Stimulated activated naive CD8-positive, alpha-beta T cell treated with anti-CD3 and anti-CD28 coated beads, Interleukin-15, Interleukin-2, amounts not matched to agents 100 ng/mL and 50 ng/mL, for 24 hours (primary cell): Measurements from ENCODE around the gene CRK.
"Not testable (repeated sequence)": the region's sequence is repeated elsewhere in the genome, so short reads cannot be mapped to it uniquely, and the experiment has no call there.

Experiments
- H3K27ac Mint-ChIP-seq: one replicate; pipeline ENCODE4 v1.8.0; 2021; ENCODE audit warnings: mild to moderate bottlenecking, mixed read lengths
- H3K27me3 Mint-ChIP-seq: one replicate; pipeline ENCODE4 v1.8.0; 2021; ENCODE audit warnings: mixed read lengths
- H3K36me3 Mint-ChIP-seq: one replicate; pipeline ENCODE4 v1.8.0; 2021; ENCODE audit warnings: low read depth, mixed read lengths
- H3K4me1 Mint-ChIP-seq: one replicate; pipeline ENCODE4 v1.8.0; 2021; ENCODE audit warnings: low read depth, mixed read lengths
- H3K4me3 Mint-ChIP-seq: one replicate; pipeline ENCODE4 v1.8.0; 2021; ENCODE audit warnings: mild to moderate bottlenecking, mixed read lengths
- H3K9me3 Mint-ChIP-seq: one replicate; pipeline ENCODE4 v1.8.0; 2021; ENCODE audit warnings: mixed read lengths

Gene CRK

GRCh38 chr17:1379208-1379929 is 76.7 kb downstream of the CRK start:
- Mint-ChIP-seq H3K27me3 (no peaks in the 10 kb centered on the region), H3K4me1 (peaks cover 88% of the 10 kb centered on the region), H3K9me3 (no peaks in the 10 kb centered on the region), H3K4me3 (no peak overlapping the region), H3K36me3 (peaks cover 53% of the 10 kb centered on the region), H3K27ac (peak overlapping the region; percentile 64)

- Mint-ChIP-seq H3K36me3 (peaks cover 55% of the 10 kb centered on the region), H3K4me1 (peaks cover 93% of the 10 kb centered on the region)
- not testable (repeated sequence) for H3K27me3 Mint-ChIP-seq, H3K9me3 Mint-ChIP-seq, H3K4me3 Mint-ChIP-seq, H3K27ac Mint-ChIP-seq
These were observed 77.6 kb downstream of the CRK start for GRCh38 chr17:1378476-1378860.

- peaks cover 64% of the 10 kb centered on the region for H3K36me3 Mint-ChIP-seq
- no peak overlapping the region for H3K4me3 Mint-ChIP-seq
- H3K9me3 Mint-ChIP-seq: no peaks in the 10 kb centered on the region
- H3K27ac Mint-ChIP-seq: peak overlapping the region; percentile 93
- no peaks in the 10 kb centered on the region for H3K27me3 Mint-ChIP-seq
- H3K4me1 Mint-ChIP-seq: peaks cover 95% of the 10 kb centered on the region
These were observed 78.7 kb downstream of the CRK start for GRCh38 chr17:1377334-1377733.

GRCh38 chr17:1376061-1376460 is 80.0 kb downstream of the CRK start:
- peak overlapping the region; percentile 62 for H3K4me3 Mint-ChIP-seq
- peaks cover 91% of the 10 kb centered on the region for H3K4me1 Mint-ChIP-seq
- peaks cover 58% of the 10 kb centered on the region for H3K36me3 Mint-ChIP-seq
- H3K27me3 Mint-ChIP-seq: no peaks in the 10 kb centered on the region
- no peaks in the 10 kb centered on the region for H3K9me3 Mint-ChIP-seq
- peak overlapping the region; percentile 93 for H3K27ac Mint-ChIP-seq

- H3K27ac Mint-ChIP-seq: peak overlapping the region; percentile 93
- peaks cover 91% of the 10 kb centered on the region for H3K4me1 Mint-ChIP-seq
- H3K9me3 Mint-ChIP-seq: no peaks in the 10 kb centered on the region
- peaks cover 57% of the 10 kb centered on the region for H3K36me3 Mint-ChIP-seq
- no peaks in the 10 kb centered on the region for H3K27me3 Mint-ChIP-seq
- peak overlapping the region; percentile 62 for H3K4me3 Mint-ChIP-seq
These were observed 80.4 kb downstream of the CRK start for GRCh38 chr17:1375615-1376014.

- Mint-ChIP-seq H3K4me1 (peaks cover 84% of the 10 kb centered on the region), H3K27ac (peak overlapping the region; percentile 93), H3K4me3 (peak overlapping the region; percentile 62), H3K9me3 (no peaks in the 10 kb centered on the region), H3K36me3 (peaks cover 50% of the 10 kb centered on the region), H3K27me3 (no peaks in the 10 kb centered on the region)
These were observed 81.4 kb downstream of the CRK start for GRCh38 chr17:1374431-1375177.

GRCh38 chr17:1373707-1374237 is 82.3 kb downstream of the CRK start:
- peak overlapping the region; percentile 11 for H3K27ac Mint-ChIP-seq
- no peaks in the 10 kb centered on the region for H3K27me3 Mint-ChIP-seq
- H3K9me3 Mint-ChIP-seq: no peaks in the 10 kb centered on the region
- no peak overlapping the region for H3K4me3 Mint-ChIP-seq
- peaks cover 82% of the 10 kb centered on the region for H3K4me1 Mint-ChIP-seq
- H3K36me3 Mint-ChIP-seq: peaks cover 53% of the 10 kb centered on the region

- Mint-ChIP-seq H3K4me3 (no peak overlapping the region), H3K36me3 (peaks cover 46% of the 10 kb centered on the region), H3K27me3 (no peaks in the 10 kb centered on the region), H3K4me1 (peaks cover 79% of the 10 kb centered on the region), H3K9me3 (no peaks in the 10 kb centered on the region), H3K27ac (no peak overlapping the region)
These were observed 83.4 kb downstream of the CRK start for GRCh38 chr17:1372618-1373017.

GRCh38 chr17:1371893-1372590 is 84.0 kb downstream of the CRK start:
- H3K9me3 Mint-ChIP-seq: no peaks in the 10 kb centered on the region
- no peaks in the 10 kb centered on the region for H3K27me3 Mint-ChIP-seq
- peaks cover 79% of the 10 kb centered on the region for H3K4me1 Mint-ChIP-seq
- H3K4me3 Mint-ChIP-seq: no peak overlapping the region
- peaks cover 46% of the 10 kb centered on the region for H3K36me3 Mint-ChIP-seq
- H3K27ac Mint-ChIP-seq: no peak overlapping the region
